ENCODE results near the gene CDKAL1. TPM values are rescaled to one million over a fixed set of nuclear protein-coding genes. Genes with fewer than 3 reads are reported as not detected.

Gene CDKAL1
- total RNA-seq, 2 experiments from 2014 or later = 22.6 to 22.7 TPM

DNA sequence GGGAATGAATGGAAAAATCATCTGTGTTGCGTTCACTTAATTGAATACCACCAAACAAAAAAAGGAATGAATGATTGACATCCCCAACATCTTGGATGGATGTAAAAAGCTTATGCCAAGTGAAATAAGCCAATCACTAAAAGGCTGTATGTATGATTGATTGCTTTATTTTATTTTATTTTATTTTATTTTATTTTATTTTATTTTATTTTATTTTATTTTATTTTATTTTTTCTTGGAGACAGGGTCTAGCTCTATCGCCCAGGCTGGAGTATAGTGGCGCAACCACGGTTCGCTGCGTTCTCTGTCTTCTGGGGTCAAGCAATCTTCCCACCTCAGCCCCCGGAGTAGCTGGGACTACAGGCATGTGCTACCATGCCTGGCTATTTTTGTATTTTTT, 263.3 kb downstream of the CDKAL1 start:
- H3K4me3 Mint-ChIP-seq = no peak overlapping the region
- H3K36me3 Mint-ChIP-seq = peaks cover 27% of the 10 kb centered on the region
- no peak overlapping the region for H3K27ac Mint-ChIP-seq
- no peaks in the 10 kb centered on the region for H3K4me1 Mint-ChIP-seq
- DNase-seq = no peak
- H3K9me3 Mint-ChIP-seq = peaks cover 4% of the 10 kb centered on the region
- no peaks in the 10 kb centered on the region for H3K27me3 Mint-ChIP-seq

- H3K4me3 Mint-ChIP-seq = no peak overlapping the region
- H3K4me1 Mint-ChIP-seq = no peaks in the 10 kb centered on the region
- H3K27me3 Mint-ChIP-seq = no peaks in the 10 kb centered on the region
- peaks cover 39% of the 10 kb centered on the region for H3K36me3 Mint-ChIP-seq
- DNase-seq = no peak
- H3K9me3 Mint-ChIP-seq = peaks cover 10% of the 10 kb centered on the region
- H3K27ac Mint-ChIP-seq = no peak overlapping the region
Observed at GRCh38 chr6:20800229-20800628, 266.0 kb downstream of the CDKAL1 start.

DNA sequence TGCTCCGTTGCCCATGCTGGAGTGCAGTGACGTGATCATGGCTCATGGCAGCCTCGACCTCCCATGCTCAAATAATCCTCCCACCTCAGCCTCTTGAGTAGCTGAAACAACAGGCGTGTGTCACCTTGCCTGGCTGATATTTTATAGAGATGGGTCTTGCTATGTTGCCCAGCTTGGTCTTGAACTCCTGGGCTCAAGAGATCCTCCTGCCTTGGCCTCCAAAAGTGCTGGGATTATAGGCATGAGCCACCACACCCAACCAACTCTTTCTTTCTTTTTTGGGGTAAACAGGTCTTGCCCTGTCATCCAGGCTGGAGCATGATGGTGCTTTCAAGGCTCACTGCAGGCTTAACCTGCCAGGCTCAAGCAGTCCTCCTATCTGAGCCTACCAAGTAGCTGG, 266.4 kb downstream of the CDKAL1 start:
- Mint-ChIP-seq H3K9me3 (peaks cover 12% of the 10 kb centered on the region), H3K27me3 (no peaks in the 10 kb centered on the region), H3K36me3 (peaks cover 42% of the 10 kb centered on the region), H3K27ac (no peak overlapping the region), H3K4me1 (no peaks in the 10 kb centered on the region), H3K4me3 (no peak overlapping the region)
- no peak for DNase-seq

- Mint-ChIP-seq H3K4me3 (no peak overlapping the region), H3K9me3 (peaks cover 18% of the 10 kb centered on the region), H3K27ac (no peak overlapping the region), H3K36me3 (peaks cover 48% of the 10 kb centered on the region), H3K4me1 (no peaks in the 10 kb centered on the region), H3K27me3 (no peaks in the 10 kb centered on the region)
- no peak for DNase-seq
Observed at GRCh38 chr6:20801595-20801994, 267.3 kb downstream of the CDKAL1 start.

DNA sequence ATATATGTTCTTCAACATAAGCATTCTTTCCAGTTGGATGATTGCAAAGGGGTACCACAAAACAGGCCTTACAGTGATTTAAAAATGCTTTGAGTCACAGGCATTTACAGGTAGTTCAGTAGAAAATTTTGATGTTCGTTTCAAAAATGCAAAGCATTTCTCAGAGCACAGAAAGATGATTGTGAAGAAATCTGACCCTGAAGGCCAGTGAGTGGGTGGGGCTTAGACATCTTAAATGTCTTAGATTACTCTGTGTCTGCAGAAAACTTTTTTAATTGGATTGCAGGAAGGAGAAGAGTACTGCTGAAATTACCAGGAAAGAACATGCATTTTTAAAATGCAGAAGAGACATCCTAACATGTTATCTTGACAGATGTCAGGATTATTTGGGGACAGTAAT, 268.3 kb downstream of the CDKAL1 start:
- Mint-ChIP-seq H3K9me3 (peaks cover 18% of the 10 kb centered on the region), H3K4me1 (no peaks in the 10 kb centered on the region), H3K27ac (no peak overlapping the region), H3K27me3 (no peaks in the 10 kb centered on the region), H3K36me3 (peaks cover 42% of the 10 kb centered on the region), H3K4me3 (no peak overlapping the region)
- no peak for DNase-seq

DNA sequence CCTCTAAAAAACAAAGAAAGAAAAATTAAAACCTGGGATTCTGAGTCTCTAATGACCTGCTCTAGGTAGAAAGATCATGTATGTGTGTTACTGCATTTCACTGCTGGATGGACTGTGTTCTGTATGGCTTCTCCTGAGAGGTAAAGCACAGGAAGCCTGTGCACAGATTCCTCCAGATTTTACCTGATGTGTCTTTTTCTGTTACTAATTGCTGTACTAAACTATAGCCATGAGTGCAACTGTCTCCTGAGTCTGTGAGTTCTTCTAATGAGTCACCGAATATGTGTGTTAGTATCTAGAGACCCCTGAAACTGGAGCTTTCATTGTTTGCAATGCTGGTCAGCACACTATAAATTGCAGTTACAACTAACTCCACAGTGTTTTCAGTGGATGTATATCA, 270.8 kb downstream of the CDKAL1 start:
- H3K4me1 Mint-ChIP-seq = peaks cover 2% of the 10 kb centered on the region
- DNase-seq = no peak
- H3K27me3 Mint-ChIP-seq = no peaks in the 10 kb centered on the region
- peaks cover 37% of the 10 kb centered on the region for H3K36me3 Mint-ChIP-seq
- H3K27ac Mint-ChIP-seq = no peak overlapping the region
- H3K4me3 Mint-ChIP-seq = no peak overlapping the region
- peaks cover 17% of the 10 kb centered on the region for H3K9me3 Mint-ChIP-seq

DNA sequence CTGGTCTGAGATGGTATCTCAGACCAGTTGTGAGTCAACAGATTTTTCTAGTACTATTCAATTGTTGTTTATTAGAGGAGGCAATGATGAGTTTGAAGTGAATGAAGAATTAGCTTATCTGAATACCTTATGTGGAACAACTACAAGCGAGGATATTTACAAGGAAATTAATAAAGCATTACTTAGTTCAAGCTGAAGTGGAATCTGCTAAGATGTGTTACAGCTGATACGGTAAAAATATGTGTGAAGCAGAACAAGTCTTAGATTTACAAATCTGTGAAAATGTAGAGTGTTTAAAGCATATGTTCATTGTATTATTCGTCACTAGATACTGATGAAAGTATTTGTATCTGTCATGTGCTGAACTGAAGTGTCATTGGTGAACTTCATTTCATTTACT, 272.4 kb downstream of the CDKAL1 start:
- no peak for DNase-seq
- peaks cover 17% of the 10 kb centered on the region for H3K9me3 Mint-ChIP-seq
- H3K27me3 Mint-ChIP-seq = no peaks in the 10 kb centered on the region
- no peak overlapping the region for H3K27ac Mint-ChIP-seq
- H3K4me3 Mint-ChIP-seq = no peak overlapping the region
- H3K36me3 Mint-ChIP-seq = peaks cover 44% of the 10 kb centered on the region
- H3K4me1 Mint-ChIP-seq = peaks cover 6% of the 10 kb centered on the region

DNA sequence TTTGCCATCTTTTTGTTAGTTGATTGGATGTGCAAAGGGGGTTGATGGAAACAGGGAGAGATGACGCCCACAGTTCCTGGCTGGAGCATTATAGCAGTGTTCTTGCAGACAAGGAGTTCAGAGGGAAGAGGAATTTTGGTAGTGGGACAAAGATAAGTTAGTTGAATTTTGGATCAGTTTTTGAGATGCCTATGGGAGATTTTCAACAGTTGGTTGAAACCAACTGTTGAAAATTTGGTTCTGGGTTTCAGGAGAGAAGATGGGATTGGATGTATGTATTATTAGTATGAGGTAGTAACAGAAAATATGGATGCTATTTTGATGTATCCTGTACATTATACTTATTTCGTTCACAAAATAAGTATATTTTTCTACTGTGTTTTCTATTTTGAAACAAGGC, 274.2 kb downstream of the CDKAL1 start:
- H3K36me3 Mint-ChIP-seq = peaks cover 49% of the 10 kb centered on the region
- H3K4me1 Mint-ChIP-seq = peaks cover 6% of the 10 kb centered on the region
- H3K27me3 Mint-ChIP-seq = no peaks in the 10 kb centered on the region
- H3K27ac Mint-ChIP-seq = no peak overlapping the region
- no peak for DNase-seq
- peaks cover 19% of the 10 kb centered on the region for H3K9me3 Mint-ChIP-seq
- no peak overlapping the region for H3K4me3 Mint-ChIP-seq

GRCh38 chr6:20808924-20809323, 274.7 kb downstream of the CDKAL1 start:
- peaks cover 20% of the 10 kb centered on the region for H3K9me3 Mint-ChIP-seq
- H3K4me1 Mint-ChIP-seq = peaks cover 6% of the 10 kb centered on the region
- H3K36me3 Mint-ChIP-seq = peaks cover 50% of the 10 kb centered on the region
- no peak for DNase-seq
- no peak overlapping the region for H3K27ac Mint-ChIP-seq
- no peak overlapping the region for H3K4me3 Mint-ChIP-seq
- no peaks in the 10 kb centered on the region for H3K27me3 Mint-ChIP-seq

- Mint-ChIP-seq H3K27me3 (no peaks in the 10 kb centered on the region), H3K4me1 (peaks cover 6% of the 10 kb centered on the region), H3K36me3 (peaks cover 40% of the 10 kb centered on the region), H3K9me3 (peaks cover 14% of the 10 kb centered on the region), H3K27ac (no peak overlapping the region), H3K4me3 (no peak overlapping the region)
- DNase-seq = no peak
Observed at GRCh38 chr6:20810727-20811108, 276.5 kb downstream of the CDKAL1 start.

- H3K4me1 Mint-ChIP-seq = peaks cover 6% of the 10 kb centered on the region
- peaks cover 38% of the 10 kb centered on the region for H3K36me3 Mint-ChIP-seq
- peaks cover 10% of the 10 kb centered on the region for H3K9me3 Mint-ChIP-seq
- no peak overlapping the region for H3K4me3 Mint-ChIP-seq
- no peaks in the 10 kb centered on the region for H3K27me3 Mint-ChIP-seq
- H3K27ac Mint-ChIP-seq = no peak overlapping the region
- DNase-seq = peak; percentile 2
Observed at GRCh38 chr6:20811109-20811761, 277.0 kb downstream of the CDKAL1 start.

DNA sequence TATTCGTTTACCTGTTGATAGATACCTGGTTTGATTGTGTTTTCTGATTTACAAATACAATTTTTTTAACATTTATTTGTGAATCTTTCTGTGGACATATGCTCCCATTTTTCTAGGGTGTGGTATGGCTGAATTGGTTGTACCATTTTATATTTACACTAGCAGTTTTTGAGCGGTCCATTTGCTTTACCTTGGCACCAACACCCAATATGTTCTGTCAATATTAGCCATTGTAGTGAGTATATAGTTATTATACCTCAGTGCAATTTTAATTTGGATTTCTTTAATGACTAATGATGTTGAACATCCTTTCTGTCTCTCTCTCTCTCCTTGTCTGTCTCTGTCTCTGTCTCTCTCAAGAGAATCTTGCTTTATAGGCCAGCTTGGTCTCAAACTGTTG, 278.5 kb downstream of the CDKAL1 start:
- Mint-ChIP-seq H3K4me3 (no peak overlapping the region), H3K36me3 (peaks cover 33% of the 10 kb centered on the region), H3K27ac (no peak overlapping the region), H3K4me1 (peaks cover 6% of the 10 kb centered on the region), H3K27me3 (no peaks in the 10 kb centered on the region), H3K9me3 (peaks cover 6% of the 10 kb centered on the region)
- DNase-seq = no peak

DNA sequence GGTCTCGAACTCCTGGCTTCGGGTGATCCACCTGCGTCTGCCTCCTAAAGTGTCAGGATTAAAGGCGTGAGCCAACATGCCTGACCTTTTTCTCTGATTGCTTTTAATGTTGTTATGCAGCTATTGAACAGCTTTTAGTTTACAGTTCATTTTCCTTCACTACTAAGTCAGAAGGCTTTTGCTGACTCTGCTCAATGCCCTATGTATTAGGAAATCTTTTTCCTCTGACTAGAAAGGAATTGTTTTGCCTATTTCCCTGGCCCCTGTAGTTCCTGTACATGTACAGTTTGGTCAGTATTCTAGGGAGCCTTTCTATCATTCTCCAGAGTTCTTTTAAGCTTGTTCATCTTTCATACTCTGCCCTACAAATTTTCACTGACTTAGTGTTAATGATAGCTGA, 280.2 kb downstream of the CDKAL1 start:
- Mint-ChIP-seq H3K4me3 (no peak overlapping the region), H3K9me3 (peaks cover 6% of the 10 kb centered on the region), H3K27ac (no peak overlapping the region), H3K27me3 (no peaks in the 10 kb centered on the region), H3K36me3 (peaks cover 34% of the 10 kb centered on the region), H3K4me1 (peaks cover 6% of the 10 kb centered on the region)
- DNase-seq = no peak

DNA sequence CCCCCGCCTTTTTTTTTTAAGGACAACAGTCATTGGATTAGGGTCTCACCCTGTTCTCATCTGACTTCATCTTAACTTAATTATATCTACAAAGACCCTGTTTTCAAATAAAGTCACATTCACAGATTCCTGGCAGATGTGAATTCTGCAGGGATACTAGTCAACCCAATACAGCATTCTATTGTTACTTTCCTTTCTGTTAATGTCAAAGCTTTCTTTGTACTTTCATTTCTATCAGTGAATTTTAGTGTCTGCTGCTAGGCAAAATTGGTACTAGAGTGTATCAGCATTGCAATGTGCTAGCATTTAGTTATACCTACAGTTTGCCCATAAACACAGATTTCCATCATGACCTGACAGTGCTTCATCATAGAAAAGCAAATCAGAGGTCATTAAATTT, 281.9 kb downstream of the CDKAL1 start:
- Mint-ChIP-seq H3K36me3 (peaks cover 40% of the 10 kb centered on the region), H3K4me3 (no peak overlapping the region), H3K9me3 (peaks cover 6% of the 10 kb centered on the region), H3K4me1 (peaks cover 2% of the 10 kb centered on the region), H3K27ac (no peak overlapping the region), H3K27me3 (no peaks in the 10 kb centered on the region)
- no peak for DNase-seq

DNA sequence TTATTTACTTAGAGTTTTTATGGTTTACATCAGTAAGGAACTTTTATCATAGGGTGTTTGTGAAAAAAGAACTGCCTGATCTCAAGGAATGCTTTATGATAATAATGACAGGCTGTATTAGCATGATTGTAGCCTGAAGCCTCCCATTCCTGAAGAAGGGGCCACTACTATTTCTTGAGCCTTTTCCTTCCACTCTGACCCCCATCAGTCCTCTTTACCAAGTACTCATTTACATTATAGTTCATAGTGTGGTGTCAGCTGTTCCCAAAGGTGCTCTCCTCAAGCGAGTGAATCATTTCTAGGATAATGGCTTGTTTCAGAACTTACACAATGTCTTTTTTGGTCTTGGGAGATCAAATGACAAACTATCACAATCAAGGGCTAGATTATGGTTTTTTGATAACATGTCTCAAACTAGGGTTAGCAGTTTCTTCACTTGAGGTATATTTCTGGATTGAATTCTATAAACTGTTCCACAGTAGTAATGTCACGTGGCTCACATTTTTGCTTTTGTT, 283.6 kb downstream of the CDKAL1 start:
- no peak overlapping the region for H3K27ac Mint-ChIP-seq
- no peaks in the 10 kb centered on the region for H3K4me1 Mint-ChIP-seq
- no peak overlapping the region for H3K4me3 Mint-ChIP-seq
- DNase-seq = no peak
- peaks cover 6% of the 10 kb centered on the region for H3K9me3 Mint-ChIP-seq
- H3K27me3 Mint-ChIP-seq = no peaks in the 10 kb centered on the region
- peaks cover 42% of the 10 kb centered on the region for H3K36me3 Mint-ChIP-seq

- no peaks in the 10 kb centered on the region for H3K27me3 Mint-ChIP-seq
- H3K27ac Mint-ChIP-seq = no peak overlapping the region
- H3K36me3 Mint-ChIP-seq = peaks cover 43% of the 10 kb centered on the region
- no peaks in the 10 kb centered on the region for H3K4me1 Mint-ChIP-seq
- no peak overlapping the region for H3K4me3 Mint-ChIP-seq
- no peaks in the 10 kb centered on the region for H3K9me3 Mint-ChIP-seq
- DNase-seq = no peak
Observed at GRCh38 chr6:20819774-20820400, 285.6 kb downstream of the CDKAL1 start.

All from activated naive CD8-positive, alpha-beta T cell treated with anti-CD3 and anti-CD28 coated beads for 36 hours (primary cell).